Skeletal muscle satellite cell (primary cell): ENCODE data around the gene FAXC.

Experiments
- H3K27me3 ChIP-seq: 2 replicates; pipeline ENCODE4 v1.7.0; 2013; ENCODE audit warnings: low read length; ENCODE audit not compliant: control insufficient read depth, insufficient read depth
- H3K36me3 ChIP-seq: 2 replicates; pipeline ENCODE4 v1.7.0; 2013; ENCODE audit warnings: mild to moderate bottlenecking, control low read depth, low read length; ENCODE audit not compliant: insufficient read depth
- H3K4me1 ChIP-seq: 2 replicates; pipeline ENCODE4 v1.7.0; 2013; ENCODE audit warnings: low read length; ENCODE audit not compliant: control insufficient read depth, insufficient read depth
- H3K4me2 ChIP-seq: 2 replicates; pipeline ENCODE4 v1.7.0; 2013; ENCODE audit warnings: mild to moderate bottlenecking, low read length
- H3K4me3 ChIP-seq: 2 replicates; pipeline ENCODE4 v1.7.0; 2013; ENCODE audit warnings: low read length
- H3K9ac ChIP-seq: 2 replicates; pipeline ENCODE4 v1.7.0; 2013; ENCODE audit warnings: mild to moderate bottlenecking, low read depth, low read length, moderate library complexity
- H3K9me3 ChIP-seq: replicated peaks from 2 replicates; pipeline ENCODE4 v1.7.0; 2013; ENCODE audit warnings: mild to moderate bottlenecking, control low read depth, low read length

The FAXC gene

GRCh38 chr6:99359800-99360199 lies 10.3 kb upstream of the FAXC start:
- Histone ChIP-seq H3K27me3 (peaks cover 41% of the 10 kb centered on the region), H3K9me3 (no peaks in the 10 kb centered on the region), H3K4me1 (no peaks in the 10 kb centered on the region), H3K4me3 (no peak overlapping the region), H3K36me3 (no peaks in the 10 kb centered on the region), H3K9ac (no peak overlapping the region), H3K4me2 (no peak overlapping the region)

- no peak overlapping the region for H3K4me3 ChIP-seq
- H3K9ac ChIP-seq: no peak overlapping the region
- no peaks in the 10 kb centered on the region for H3K36me3 ChIP-seq
- H3K4me2 ChIP-seq: no peak overlapping the region
- H3K4me1 ChIP-seq: no peaks in the 10 kb centered on the region
- peaks cover 52% of the 10 kb centered on the region for H3K27me3 ChIP-seq
- H3K9me3 ChIP-seq: no peaks in the 10 kb centered on the region
Measured at GRCh38 chr6:99356641-99357040, 7.2 kb upstream of the FAXC start.

- no peak overlapping the region for H3K4me2 ChIP-seq
- no peaks in the 10 kb centered on the region for H3K9me3 ChIP-seq
- no peak overlapping the region for H3K4me3 ChIP-seq
- no peaks in the 10 kb centered on the region for H3K4me1 ChIP-seq
- H3K27me3 ChIP-seq: peaks cover 44% of the 10 kb centered on the region
- H3K36me3 ChIP-seq: no peaks in the 10 kb centered on the region
- H3K9ac ChIP-seq: no peak overlapping the region
Measured at GRCh38 chr6:99354983-99355382, 5.5 kb upstream of the FAXC start.

- no peak overlapping the region for H3K9ac ChIP-seq
- no peaks in the 10 kb centered on the region for H3K9me3 ChIP-seq
- H3K4me2 ChIP-seq: no peak overlapping the region
- H3K4me3 ChIP-seq: no peak overlapping the region
- peaks cover 38% of the 10 kb centered on the region for H3K27me3 ChIP-seq
- no peaks in the 10 kb centered on the region for H3K36me3 ChIP-seq
- H3K4me1 ChIP-seq: peaks cover 5% of the 10 kb centered on the region
Measured at GRCh38 chr6:99353126-99353525, 3.7 kb upstream of the FAXC start.

- Histone ChIP-seq H3K4me2 (peak overlapping the region; percentile 77), H3K4me1 (peaks cover 5% of the 10 kb centered on the region), H3K9me3 (no peaks in the 10 kb centered on the region), H3K4me3 (no peak overlapping the region), H3K36me3 (no peaks in the 10 kb centered on the region), H3K27me3 (peaks cover 24% of the 10 kb centered on the region), H3K9ac (no peak overlapping the region)
Measured at GRCh38 chr6:99350573-99350972, 1.1 kb upstream of the FAXC start.

GRCh38 chr6:99348288-99349170 lies 945 bp downstream of the FAXC start:
- H3K27me3 ChIP-seq: peaks cover 13% of the 10 kb centered on the region
- H3K9ac ChIP-seq: peak overlapping the region; percentile 81
- H3K4me1 ChIP-seq: peaks cover 16% of the 10 kb centered on the region
- H3K9me3 ChIP-seq: no peaks in the 10 kb centered on the region
- H3K4me2 ChIP-seq: peak overlapping the region; percentile 77
- no peaks in the 10 kb centered on the region for H3K36me3 ChIP-seq
- peak overlapping the region; percentile 77 for H3K4me3 ChIP-seq

GRCh38 chr6:99347804-99348203 lies 1.7 kb downstream of the FAXC start:
- H3K9me3 ChIP-seq: no peaks in the 10 kb centered on the region
- H3K27me3 ChIP-seq: peaks cover 13% of the 10 kb centered on the region
- no peak overlapping the region for H3K4me2 ChIP-seq

GRCh38 chr6:99346595-99346994 lies 2.9 kb downstream of the FAXC start:
- peaks cover 6% of the 10 kb centered on the region for H3K27me3 ChIP-seq
- H3K9ac ChIP-seq: no peak overlapping the region
- no peak overlapping the region for H3K4me3 ChIP-seq
- H3K4me1 ChIP-seq: peaks cover 20% of the 10 kb centered on the region
- no peak overlapping the region for H3K4me2 ChIP-seq
- no peaks in the 10 kb centered on the region for H3K9me3 ChIP-seq
- H3K36me3 ChIP-seq: no peaks in the 10 kb centered on the region

More at GRCh38 chr6:99347804-99348203, 1.7 kb downstream of the FAXC start:
- H3K36me3 ChIP-seq: no peaks in the 10 kb centered on the region
- H3K4me3 ChIP-seq: no peak overlapping the region
- peaks cover 16% of the 10 kb centered on the region for H3K4me1 ChIP-seq
- H3K9ac ChIP-seq: no peak overlapping the region

- Histone ChIP-seq H3K4me3 (no peak overlapping the region), H3K9ac (no peak overlapping the region), H3K4me1 (peaks cover 25% of the 10 kb centered on the region), H3K36me3 (no peaks in the 10 kb centered on the region), H3K27me3 (no peaks in the 10 kb centered on the region), H3K9me3 (no peaks in the 10 kb centered on the region), H3K4me2 (no peak overlapping the region)
Measured at GRCh38 chr6:99345164-99345563, 4.3 kb downstream of the FAXC start.

- Histone ChIP-seq H3K4me1 (peaks cover 25% of the 10 kb centered on the region), H3K9ac (no peak overlapping the region), H3K36me3 (no peaks in the 10 kb centered on the region), H3K4me2 (peak overlapping the region; percentile 39), H3K9me3 (no peaks in the 10 kb centered on the region), H3K4me3 (no peak overlapping the region), H3K27me3 (no peaks in the 10 kb centered on the region)
Measured at GRCh38 chr6:99344289-99344688, 5.2 kb downstream of the FAXC start.

GRCh38 chr6:99341862-99342455 lies 7.5 kb downstream of the FAXC start:
- Histone ChIP-seq H3K4me1 (peaks cover 20% of the 10 kb centered on the region), H3K4me3 (no peak overlapping the region), H3K36me3 (no peaks in the 10 kb centered on the region), H3K4me2 (peak overlapping the region; percentile 4), H3K27me3 (no peaks in the 10 kb centered on the region), H3K9ac (no peak overlapping the region), H3K9me3 (no peaks in the 10 kb centered on the region)

- Histone ChIP-seq H3K27me3 (no peaks in the 10 kb centered on the region), H3K4me3 (no peak overlapping the region), H3K4me2 (no peak overlapping the region), H3K4me1 (peaks cover 9% of the 10 kb centered on the region), H3K36me3 (no peaks in the 10 kb centered on the region), H3K9me3 (no peaks in the 10 kb centered on the region), H3K9ac (no peak overlapping the region)
Measured at GRCh38 chr6:99338188-99338587, 11.3 kb downstream of the FAXC start.
